ENCODE results near the gene SLCO4A1.
A peak's percentile ranks its signal among the peaks of the same experiment; 100 is the strongest.

GRCh38 chr20:62707921-62708521 lies 65.7 kb downstream of the SLCO4A1 start:
- TF ChIP-seq POLR2A (IDR thresholded peaks at IDR 0.05) (no peak), CTCF (IDR thresholded peaks at IDR 0.05) (peak in 1 of 6 experiments; percentile 38)

Measured in esophagus squamous epithelium (tissue), 4 donors.